ENCODE results near the gene GUCY1A2.

GUCY1A2 gene

DNA sequence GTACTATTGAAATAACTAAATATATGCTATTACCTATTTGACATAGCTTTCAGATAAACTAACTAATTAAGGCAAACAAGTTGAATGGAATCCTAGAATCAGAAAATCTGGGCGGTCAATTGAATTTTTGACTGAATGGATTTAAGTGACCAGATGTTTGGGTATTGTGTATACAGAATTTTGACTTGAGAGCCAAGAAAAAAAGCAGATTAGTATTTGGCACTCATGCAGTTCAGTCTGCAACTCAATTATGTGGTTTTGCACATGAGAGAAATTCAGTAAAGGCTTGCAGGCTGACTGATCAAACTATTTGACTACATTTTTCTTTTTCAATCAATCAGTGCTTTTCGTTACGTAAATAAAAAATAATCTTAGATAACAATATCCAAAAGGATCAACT is 254.8 kb downstream of the GUCY1A2 start:
- Histone ChIP-seq H3K27me3 (replicated peaks; ENCODE audit: control insufficient read depth, insufficient read depth, low read length) (no peaks in the 10 kb centered on the region), H3K4me3 (replicated peaks; ENCODE audit: low read depth, low read length) (no peak overlapping the region), H3K36me3 (ENCODE audit: control insufficient read depth, insufficient read depth, low read length) (no peaks in the 10 kb centered on the region)
- TF ChIP-seq, protein P1, sequence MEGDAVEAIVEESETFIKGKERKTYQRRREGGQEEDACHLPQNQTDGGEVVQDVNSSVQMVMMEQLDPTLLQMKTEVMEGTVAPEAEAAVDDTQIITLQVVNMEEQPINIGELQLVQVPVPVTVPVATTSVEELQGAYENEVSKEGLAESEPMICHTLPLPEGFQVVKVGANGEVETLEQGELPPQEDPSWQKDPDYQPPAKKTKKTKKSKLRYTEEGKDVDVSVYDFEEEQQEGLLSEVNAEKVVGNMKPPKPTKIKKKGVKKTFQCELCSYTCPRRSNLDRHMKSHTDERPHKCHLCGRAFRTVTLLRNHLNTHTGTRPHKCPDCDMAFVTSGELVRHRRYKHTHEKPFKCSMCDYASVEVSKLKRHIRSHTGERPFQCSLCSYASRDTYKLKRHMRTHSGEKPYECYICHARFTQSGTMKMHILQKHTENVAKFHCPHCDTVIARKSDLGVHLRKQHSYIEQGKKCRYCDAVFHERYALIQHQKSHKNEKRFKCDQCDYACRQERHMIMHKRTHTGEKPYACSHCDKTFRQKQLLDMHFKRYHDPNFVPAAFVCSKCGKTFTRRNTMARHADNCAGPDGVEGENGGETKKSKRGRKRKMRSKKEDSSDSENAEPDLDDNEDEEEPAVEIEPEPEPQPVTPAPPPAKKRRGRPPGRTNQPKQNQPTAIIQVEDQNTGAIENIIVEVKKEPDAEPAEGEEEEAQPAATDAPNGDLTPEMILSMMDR (IDR thresholded peaks at IDR 0.05; ENCODE audit: insufficient read depth, low read length, poor library complexity, severe bottlenecking) = no peak
- DNase-seq (ENCODE audit: extremely low read depth, insufficient read length) = no peak

DNA sequence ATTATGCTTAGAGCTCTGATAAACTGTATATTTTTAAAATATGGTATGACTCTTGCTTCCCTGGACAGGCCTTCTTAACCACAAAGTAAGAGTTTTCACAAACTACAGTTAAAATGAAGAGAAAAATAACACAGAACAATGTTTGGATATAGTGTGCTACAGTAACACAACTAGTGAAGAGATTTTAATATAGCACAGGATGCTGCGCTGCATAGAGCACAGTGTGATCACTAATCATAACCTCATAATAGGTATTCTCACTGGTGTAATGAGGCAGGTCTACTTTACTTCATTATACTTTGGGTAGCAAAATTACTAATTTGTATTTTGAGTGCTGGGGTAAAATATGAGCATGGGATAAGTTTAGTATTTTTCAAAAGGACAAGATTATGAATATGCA is 256.5 kb downstream of the GUCY1A2 start:
- no peaks in the 10 kb centered on the region for H3K36me3 ChIP-seq (ENCODE audit: control insufficient read depth, insufficient read depth, low read length)
- no peak overlapping the region for H3K4me3 ChIP-seq (replicated peaks; ENCODE audit: low read depth, low read length)
- no peak for DNase-seq (ENCODE audit: extremely low read depth, insufficient read length)
- H3K27me3 ChIP-seq (replicated peaks; ENCODE audit: control insufficient read depth, insufficient read depth, low read length) = no peaks in the 10 kb centered on the region
- TF ChIP-seq, protein P1 (IDR thresholded peaks at IDR 0.05; ENCODE audit: insufficient read depth, low read length, poor library complexity, severe bottlenecking) = no peak

DNA sequence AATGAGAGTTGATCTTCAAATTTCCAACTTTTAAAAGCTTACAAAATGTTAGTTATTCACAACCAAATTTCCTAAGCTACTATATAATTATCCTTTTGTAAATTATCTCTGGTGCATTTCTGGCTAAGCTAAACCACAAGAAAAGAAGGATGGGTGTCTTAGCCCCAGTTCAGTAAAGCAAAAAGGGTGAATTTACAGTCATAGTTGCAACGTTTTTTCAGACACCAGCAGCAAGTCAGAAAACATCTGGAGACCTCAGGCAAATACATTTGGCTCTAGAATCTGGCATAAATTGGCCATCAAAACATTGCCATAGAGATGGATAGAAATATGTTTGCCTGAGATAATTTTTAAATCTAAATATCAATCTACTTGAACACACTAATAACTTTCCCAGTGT is 257.0 kb downstream of the GUCY1A2 start:
- TF ChIP-seq, protein P1 (IDR thresholded peaks at IDR 0.05; ENCODE audit: insufficient read depth, low read length, poor library complexity, severe bottlenecking) = no peak
- no peak for DNase-seq (ENCODE audit: extremely low read depth, insufficient read length)
- no peak overlapping the region for H3K4me3 ChIP-seq (replicated peaks; ENCODE audit: low read depth, low read length)
- H3K36me3 ChIP-seq (ENCODE audit: control insufficient read depth, insufficient read depth, low read length) = no peaks in the 10 kb centered on the region
- no peaks in the 10 kb centered on the region for H3K27me3 ChIP-seq (replicated peaks; ENCODE audit: control insufficient read depth, insufficient read depth, low read length)

DNA sequence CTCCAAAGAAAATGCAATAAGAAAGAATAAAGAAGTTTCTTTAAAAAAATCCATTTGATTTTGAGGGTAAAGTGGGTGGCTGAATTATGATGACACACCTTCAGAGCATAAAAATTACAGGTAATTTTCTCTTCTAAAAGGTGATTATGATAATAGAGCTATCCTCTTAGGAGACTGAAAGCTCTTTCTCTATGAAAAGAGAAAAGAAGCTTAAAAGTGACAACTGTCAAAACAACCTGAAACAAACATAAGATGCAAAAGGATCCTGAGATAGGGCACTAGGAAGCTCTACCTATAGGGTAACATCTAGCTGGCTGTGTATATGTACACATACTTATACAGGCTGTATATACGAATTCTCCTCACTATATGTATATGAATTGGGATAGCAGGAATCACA is 270.2 kb downstream of the GUCY1A2 start:
- H3K36me3 ChIP-seq (ENCODE audit: control insufficient read depth, insufficient read depth, low read length) = no peaks in the 10 kb centered on the region
- DNase-seq (ENCODE audit: extremely low read depth, insufficient read length) = no peak
- H3K27me3 ChIP-seq (replicated peaks; ENCODE audit: control insufficient read depth, insufficient read depth, low read length) = no peaks in the 10 kb centered on the region
- TF ChIP-seq, protein P1 (IDR thresholded peaks at IDR 0.05; ENCODE audit: insufficient read depth, low read length, poor library complexity, severe bottlenecking) = no peak
- H3K4me3 ChIP-seq (replicated peaks; ENCODE audit: low read depth, low read length) = no peak overlapping the region

DNA sequence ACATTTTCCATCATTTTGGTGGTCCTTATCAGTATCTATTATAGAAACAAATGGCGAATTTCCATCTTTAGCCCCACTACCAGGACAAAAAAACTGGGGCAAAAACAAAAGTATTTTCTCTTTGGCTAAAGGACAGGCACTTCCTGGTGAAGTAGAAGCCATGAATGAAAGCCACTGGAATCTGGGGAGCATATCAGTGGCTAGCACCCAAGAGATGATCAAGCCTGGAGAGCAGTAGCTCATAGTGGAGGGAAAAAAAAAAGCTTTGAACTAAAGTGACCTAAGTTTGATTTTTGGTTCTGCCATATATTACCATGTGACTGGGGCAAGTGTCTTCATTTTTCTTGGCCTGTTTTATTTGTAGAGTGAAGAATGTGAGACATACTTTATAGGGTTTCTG is 272.3 kb downstream of the GUCY1A2 start:
- Histone ChIP-seq H3K36me3 (ENCODE audit: control insufficient read depth, insufficient read depth, low read length) (no peaks in the 10 kb centered on the region), H3K4me3 (replicated peaks; ENCODE audit: low read depth, low read length) (no peak overlapping the region), H3K27me3 (replicated peaks; ENCODE audit: control insufficient read depth, insufficient read depth, low read length) (no peaks in the 10 kb centered on the region)
- TF ChIP-seq, protein P1 (IDR thresholded peaks at IDR 0.05; ENCODE audit: insufficient read depth, low read length, poor library complexity, severe bottlenecking) = no peak
- no peak for DNase-seq (ENCODE audit: extremely low read depth, insufficient read length)

DNA sequence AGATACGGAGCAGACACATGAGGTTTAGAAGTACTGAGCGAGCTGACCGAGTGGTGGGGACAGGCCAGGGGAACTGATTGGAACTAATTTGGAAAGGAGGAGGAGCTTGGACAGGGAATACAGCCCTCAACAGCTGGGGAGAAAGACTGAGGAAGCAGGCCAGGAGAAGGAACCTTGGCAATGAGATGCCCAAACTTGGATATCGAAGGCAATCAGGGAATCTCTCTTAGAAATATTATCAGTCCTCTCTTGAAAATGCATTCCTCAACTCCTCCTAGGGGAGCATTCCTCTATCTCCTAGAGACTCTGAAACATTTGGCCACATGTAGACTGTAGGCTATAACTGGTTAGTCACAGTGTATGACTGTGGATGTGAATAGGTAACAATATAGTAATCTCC is 284.6 kb downstream of the GUCY1A2 start:
- TF ChIP-seq, protein P1 (IDR thresholded peaks at IDR 0.05; ENCODE audit: insufficient read depth, low read length, poor library complexity, severe bottlenecking) = no peak
- H3K27me3 ChIP-seq (replicated peaks; ENCODE audit: control insufficient read depth, insufficient read depth, low read length) = no peaks in the 10 kb centered on the region
- H3K4me3 ChIP-seq (replicated peaks; ENCODE audit: low read depth, low read length) = no peak overlapping the region
- no peak for DNase-seq (ENCODE audit: extremely low read depth, insufficient read length)
- no peaks in the 10 kb centered on the region for H3K36me3 ChIP-seq (ENCODE audit: control insufficient read depth, insufficient read depth, low read length)
